HEK293 (cell line): ENCODE results near the gene CDH6.

Experiments
- GLIS2 ChIP-seq: fragments of 450-650 bp; formaldehyde crosslinking; IDR thresholded peaks from 2 replicates; pipeline ENCODE4 v1.5.1; 2016; ENCODE audit warnings: missing biosample characterization, missing genetic modification characterization
- ZNF23 ChIP-seq: fragments of 450-650 bp; formaldehyde crosslinking; IDR thresholded peaks from 2 replicates; pipeline ENCODE4 v1.5.1; 2016; ENCODE audit warnings: missing biosample characterization, missing genetic modification characterization, borderline replicate concordance
- ZNF830 ChIP-seq: fragments of 450-650 bp; IDR thresholded peaks from 2 replicates; pipeline ENCODE4 v1.5.0; 2018; ENCODE audit warnings: missing biosample characterization, missing genetic modification characterization, low read depth, mild to moderate bottlenecking, moderate library complexity
- TF ChIP-seq, protein P1 (sequence below): fragments of 450-650 bp; formaldehyde crosslinking; IDR thresholded peaks from 2 replicates; pipeline ENCODE4 v1.5.1; 2016; ENCODE audit warnings: missing biosample characterization, missing genetic modification characterization, low read depth
- TF ChIP-seq, protein P2 (sequence below): fragments of 450-650 bp; formaldehyde crosslinking; IDR thresholded peaks from 2 replicates; pipeline ENCODE4 v1.5.1; 2016; ENCODE audit warnings: missing biosample characterization, missing genetic modification characterization
- TF ChIP-seq, protein P3 (sequence below): fragments of 450-650 bp; formaldehyde crosslinking; IDR thresholded peaks from 2 replicates; pipeline ENCODE4 v1.5.1; 2016; ENCODE audit warnings: missing biosample characterization, missing genetic modification characterization

DNA sequence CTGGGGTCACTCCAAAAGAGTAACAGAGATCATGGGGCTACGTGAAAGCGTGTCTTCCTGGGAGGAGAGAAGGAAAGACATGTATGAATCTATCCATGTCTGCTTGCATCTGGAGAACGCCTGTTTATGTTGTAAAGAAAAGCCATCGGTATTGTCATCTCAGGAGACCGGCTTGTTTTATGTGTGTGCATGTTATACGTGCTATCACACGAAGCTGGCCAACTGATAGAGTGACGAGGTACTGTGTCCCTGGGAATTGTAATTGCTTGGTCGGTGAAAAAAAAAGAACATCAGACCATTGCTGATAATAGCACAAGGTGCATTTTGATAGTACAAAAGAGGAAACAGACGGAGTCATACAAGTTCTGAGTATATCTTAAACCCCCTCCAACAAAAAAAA is 370 bp upstream of the CDH6 start:
- TF ChIP-seq, protein P1, sequence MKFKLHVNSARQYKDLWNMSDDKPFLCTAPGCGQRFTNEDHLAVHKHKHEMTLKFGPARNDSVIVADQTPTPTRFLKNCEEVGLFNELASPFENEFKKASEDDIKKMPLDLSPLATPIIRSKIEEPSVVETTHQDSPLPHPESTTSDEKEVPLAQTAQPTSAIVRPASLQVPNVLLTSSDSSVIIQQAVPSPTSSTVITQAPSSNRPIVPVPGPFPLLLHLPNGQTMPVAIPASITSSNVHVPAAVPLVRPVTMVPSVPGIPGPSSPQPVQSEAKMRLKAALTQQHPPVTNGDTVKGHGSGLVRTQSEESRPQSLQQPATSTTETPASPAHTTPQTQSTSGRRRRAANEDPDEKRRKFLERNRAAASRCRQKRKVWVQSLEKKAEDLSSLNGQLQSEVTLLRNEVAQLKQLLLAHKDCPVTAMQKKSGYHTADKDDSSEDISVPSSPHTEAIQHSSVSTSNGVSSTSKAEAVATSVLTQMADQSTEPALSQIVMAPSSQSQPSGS, result no peak
- no peak for TF ChIP-seq ZNF23 (tag by site-specific recombination)
- TF ChIP-seq, protein P2, sequence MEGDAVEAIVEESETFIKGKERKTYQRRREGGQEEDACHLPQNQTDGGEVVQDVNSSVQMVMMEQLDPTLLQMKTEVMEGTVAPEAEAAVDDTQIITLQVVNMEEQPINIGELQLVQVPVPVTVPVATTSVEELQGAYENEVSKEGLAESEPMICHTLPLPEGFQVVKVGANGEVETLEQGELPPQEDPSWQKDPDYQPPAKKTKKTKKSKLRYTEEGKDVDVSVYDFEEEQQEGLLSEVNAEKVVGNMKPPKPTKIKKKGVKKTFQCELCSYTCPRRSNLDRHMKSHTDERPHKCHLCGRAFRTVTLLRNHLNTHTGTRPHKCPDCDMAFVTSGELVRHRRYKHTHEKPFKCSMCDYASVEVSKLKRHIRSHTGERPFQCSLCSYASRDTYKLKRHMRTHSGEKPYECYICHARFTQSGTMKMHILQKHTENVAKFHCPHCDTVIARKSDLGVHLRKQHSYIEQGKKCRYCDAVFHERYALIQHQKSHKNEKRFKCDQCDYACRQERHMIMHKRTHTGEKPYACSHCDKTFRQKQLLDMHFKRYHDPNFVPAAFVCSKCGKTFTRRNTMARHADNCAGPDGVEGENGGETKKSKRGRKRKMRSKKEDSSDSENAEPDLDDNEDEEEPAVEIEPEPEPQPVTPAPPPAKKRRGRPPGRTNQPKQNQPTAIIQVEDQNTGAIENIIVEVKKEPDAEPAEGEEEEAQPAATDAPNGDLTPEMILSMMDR (tag by site-specific recombination), result no peak
- no peak for TF ChIP-seq GLIS2 (tag by site-specific recombination)
- TF ChIP-seq ZNF830, result no peak
- TF ChIP-seq, protein P3, sequence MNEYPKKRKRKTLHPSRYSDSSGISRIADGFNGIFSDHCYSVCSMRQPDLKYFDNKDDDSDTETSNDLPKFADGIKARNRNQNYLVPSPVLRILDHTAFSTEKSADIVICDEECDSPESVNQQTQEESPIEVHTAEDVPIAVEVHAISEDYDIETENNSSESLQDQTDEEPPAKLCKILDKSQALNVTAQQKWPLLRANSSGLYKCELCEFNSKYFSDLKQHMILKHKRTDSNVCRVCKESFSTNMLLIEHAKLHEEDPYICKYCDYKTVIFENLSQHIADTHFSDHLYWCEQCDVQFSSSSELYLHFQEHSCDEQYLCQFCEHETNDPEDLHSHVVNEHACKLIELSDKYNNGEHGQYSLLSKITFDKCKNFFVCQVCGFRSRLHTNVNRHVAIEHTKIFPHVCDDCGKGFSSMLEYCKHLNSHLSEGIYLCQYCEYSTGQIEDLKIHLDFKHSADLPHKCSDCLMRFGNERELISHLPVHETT, result no peak
